Measurements from ENCODE around the gene SLBP. TPM values are rescaled to one million over a fixed set of nuclear protein-coding genes. Genes with fewer than 3 reads are reported as not detected.

SLBP gene
- total RNA-seq, 1 experiment from 2014 or later = 61.7 TPM

DNA sequence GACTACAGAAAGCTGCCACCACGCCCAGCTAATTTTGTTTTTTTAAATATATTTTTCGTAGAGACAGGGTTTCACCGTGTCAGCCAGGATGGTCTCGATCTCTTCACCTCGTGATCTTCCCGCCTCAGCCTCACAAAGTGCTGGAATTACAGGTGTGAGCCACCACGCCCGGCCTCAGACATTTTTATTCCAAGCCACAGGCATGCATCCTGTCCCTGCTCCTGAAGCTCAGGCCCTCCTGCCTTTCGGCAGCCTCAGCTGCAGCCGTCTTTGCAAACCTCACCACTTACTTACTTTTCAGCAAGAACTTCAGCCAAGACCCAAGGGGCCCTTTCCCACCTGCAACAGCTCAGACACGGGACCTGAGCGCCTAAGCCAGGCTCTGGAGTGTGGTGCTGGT lies 54.0 kb downstream of the SLBP start:
- H3K4me3 ChIP-seq = no peak overlapping the region
- no TSS peak for BruUV-seq (replicated peaks)
- no peaks in the 10 kb centered on the region for H3K9me3 ChIP-seq (ENCODE audit: insufficient read depth, low read depth)
- DNase-seq = no peak
- H2AFZ ChIP-seq = no peak overlapping the region
- CTCF ChIA-PET = no interaction called here
- no peaks in the 10 kb centered on the region for H3K9me2 ChIP-seq (ENCODE audit: insufficient read depth)
- H3K79me2 ChIP-seq (ENCODE audit: low read depth) = no peaks in the 10 kb centered on the region
- intact Hi-C loops (cut with micrococcal nuclease; ENCODE audit: unreplicated experiment) = no loop called here
- POLR2A ChIA-PET (ENCODE audit: unreplicated experiment) = no interaction called here
- no peaks in the 10 kb centered on the region for H3F3A ChIP-seq (ENCODE audit: insufficient read depth, low read depth)
- no peak for TF ChIP-seq EZH2 (IDR thresholded peaks at IDR 0.05; ENCODE audit: low read depth)
- TF ChIP-seq, protein P1, sequence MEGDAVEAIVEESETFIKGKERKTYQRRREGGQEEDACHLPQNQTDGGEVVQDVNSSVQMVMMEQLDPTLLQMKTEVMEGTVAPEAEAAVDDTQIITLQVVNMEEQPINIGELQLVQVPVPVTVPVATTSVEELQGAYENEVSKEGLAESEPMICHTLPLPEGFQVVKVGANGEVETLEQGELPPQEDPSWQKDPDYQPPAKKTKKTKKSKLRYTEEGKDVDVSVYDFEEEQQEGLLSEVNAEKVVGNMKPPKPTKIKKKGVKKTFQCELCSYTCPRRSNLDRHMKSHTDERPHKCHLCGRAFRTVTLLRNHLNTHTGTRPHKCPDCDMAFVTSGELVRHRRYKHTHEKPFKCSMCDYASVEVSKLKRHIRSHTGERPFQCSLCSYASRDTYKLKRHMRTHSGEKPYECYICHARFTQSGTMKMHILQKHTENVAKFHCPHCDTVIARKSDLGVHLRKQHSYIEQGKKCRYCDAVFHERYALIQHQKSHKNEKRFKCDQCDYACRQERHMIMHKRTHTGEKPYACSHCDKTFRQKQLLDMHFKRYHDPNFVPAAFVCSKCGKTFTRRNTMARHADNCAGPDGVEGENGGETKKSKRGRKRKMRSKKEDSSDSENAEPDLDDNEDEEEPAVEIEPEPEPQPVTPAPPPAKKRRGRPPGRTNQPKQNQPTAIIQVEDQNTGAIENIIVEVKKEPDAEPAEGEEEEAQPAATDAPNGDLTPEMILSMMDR (conservative IDR thresholded peaks at IDR 0.05) = no peak
- H3K36me3 ChIP-seq (ENCODE audit: low read depth) = no peaks in the 10 kb centered on the region
- H3K4me1 ChIP-seq (replicated peaks; ENCODE audit: insufficient read depth) = no peaks in the 10 kb centered on the region
- H3K4me2 ChIP-seq = no peak overlapping the region
- no peaks in the 10 kb centered on the region for H3K27me3 ChIP-seq (ENCODE audit: insufficient read depth, low read depth)
- no peaks in the 10 kb centered on the region for H4K20me1 ChIP-seq (ENCODE audit: insufficient read depth)
- no peak overlapping the region for H3K27ac ChIP-seq

DNA sequence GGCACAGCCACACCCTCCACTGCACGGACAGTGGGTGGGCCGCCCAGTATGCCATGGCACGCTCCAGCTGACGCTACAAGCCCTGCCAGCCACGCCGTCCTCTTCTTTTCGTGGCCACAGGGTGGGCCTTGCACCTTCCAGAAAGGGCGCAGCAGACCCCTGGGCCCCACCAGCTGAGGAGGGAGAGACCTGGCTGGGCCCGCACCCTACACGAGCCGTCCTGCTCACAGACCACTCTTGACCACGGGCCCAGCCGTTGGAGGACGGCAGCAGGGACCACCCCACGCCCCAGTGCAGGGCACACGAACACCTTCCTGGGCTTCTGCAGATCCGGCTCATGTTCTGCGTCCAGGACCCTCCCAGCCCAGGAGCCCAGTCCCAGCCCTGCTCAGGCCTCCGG lies 55.1 kb downstream of the SLBP start:
- Histone ChIP-seq H3K4me3 (no peak overlapping the region), H3K4me2 (no peak overlapping the region), H3K79me2 (ENCODE audit: low read depth) (no peaks in the 10 kb centered on the region), H3K27me3 (ENCODE audit: insufficient read depth, low read depth) (no peaks in the 10 kb centered on the region), H3K27ac (no peak overlapping the region), H3K9me3 (ENCODE audit: insufficient read depth, low read depth) (no peaks in the 10 kb centered on the region), H3K4me1 (replicated peaks; ENCODE audit: insufficient read depth) (no peaks in the 10 kb centered on the region), H3K36me3 (ENCODE audit: low read depth) (no peaks in the 10 kb centered on the region), H3K9me2 (ENCODE audit: insufficient read depth) (no peaks in the 10 kb centered on the region), H4K20me1 (ENCODE audit: insufficient read depth) (no peaks in the 10 kb centered on the region), H3F3A (ENCODE audit: insufficient read depth, low read depth) (peaks cover 6% of the 10 kb centered on the region; the same call in 1 of the 2 replicates), H2AFZ (no peak overlapping the region)
- TF ChIP-seq EZH2 (IDR thresholded peaks at IDR 0.05; ENCODE audit: low read depth) = no peak
- TF ChIP-seq, protein P1 (conservative IDR thresholded peaks at IDR 0.05) = no peak
- POLR2A ChIA-PET (ENCODE audit: unreplicated experiment) = no interaction called here
- intact Hi-C loops (cut with micrococcal nuclease; ENCODE audit: unreplicated experiment) = no loop called here
- DNase-seq = no peak
- BruUV-seq (replicated peaks) = no TSS peak
- CTCF ChIA-PET = no interaction called here

- ChIA-PET CTCF (no interaction called here), POLR2A (ENCODE audit: unreplicated experiment) (no interaction called here)
- intact Hi-C loops (cut with micrococcal nuclease; ENCODE audit: unreplicated experiment) = no loop called here
- H3K4me2 ChIP-seq = no peak overlapping the region
- H3K27me3 ChIP-seq (ENCODE audit: insufficient read depth, low read depth) = no peaks in the 10 kb centered on the region
- no TSS peak for BruUV-seq (replicated peaks)
- H3K9me3 ChIP-seq (ENCODE audit: insufficient read depth, low read depth) = no peaks in the 10 kb centered on the region
- no peaks in the 10 kb centered on the region for H4K20me1 ChIP-seq (ENCODE audit: insufficient read depth)
- TF ChIP-seq EZH2 (IDR thresholded peaks at IDR 0.05; ENCODE audit: low read depth) = no peak
- TF ChIP-seq, protein P1 (conservative IDR thresholded peaks at IDR 0.05) = no peak
- H3K36me3 ChIP-seq (ENCODE audit: low read depth) = no peaks in the 10 kb centered on the region
- no peak overlapping the region for H2AFZ ChIP-seq
- no peak for DNase-seq
- peaks cover 6% of the 10 kb centered on the region; the same call in 1 of the 2 replicates for H3F3A ChIP-seq (ENCODE audit: insufficient read depth, low read depth)
- no peak overlapping the region for H3K4me3 ChIP-seq
- H3K9me2 ChIP-seq (ENCODE audit: insufficient read depth) = no peaks in the 10 kb centered on the region
- H3K4me1 ChIP-seq (replicated peaks; ENCODE audit: insufficient read depth) = no peaks in the 10 kb centered on the region
- H3K27ac ChIP-seq = no peak overlapping the region
- H3K79me2 ChIP-seq (ENCODE audit: low read depth) = no peaks in the 10 kb centered on the region
Measured at GRCh38 chr4:1656132-1656531, 56.0 kb downstream of the SLBP start.

Measured in PC-9 (cell line).